GM12878 (cell line): ENCODE measurements around the gene KCNIP3. TPM values are rescaled to one million over a fixed set of nuclear protein-coding genes. Genes with fewer than 3 reads are reported as not detected.

ENCODE experiments used
- ATAC-seq: fragments of 200-7000 bp; cut with Tn5 transposase; 3 replicates; pipeline ENCODE4 v1.9.1; 2020; ENCODE audit warnings: mild to moderate bottlenecking, moderate library complexity
- BruUV-seq: library from RNA; stranded (reverse); fragments of 400-500 nt; replicated peaks from 2 replicates; lab custom pipeline; 2021; lab: Mats Ljungman, UMichigan
- CTCF ChIA-PET: fragments of 300-600 bp; sonication (Branson Sonifier 250); formaldehyde crosslinking; extraction: SDS; loops from one replicate; lab custom pipeline; 2021; ENCODE audit warnings: inconsistent platforms; lab: Yijun Ruan, JAX
- POLR2A ChIA-PET: fragments of 350-600 bp; formaldehyde crosslinking; extraction: SDS; loops from one replicate; lab custom pipeline; 2021; ENCODE audit warnings: inconsistent platforms; lab: Charles Lee
- RAD21 ChIA-PET: fragments of 300-600 bp; sonication (Branson Sonifier 250); formaldehyde crosslinking; loops from one replicate; lab custom pipeline; 2023; ENCODE audit warnings: antibody characterized with exemption; ENCODE audit not compliant: unreplicated experiment; lab: Charles Lee
- SMC1A ChIA-PET: fragments of 300-600 bp; sonication (Branson Sonifier 250); formaldehyde crosslinking; loops from one replicate; lab custom pipeline; 2023; ENCODE audit not compliant: unreplicated experiment, uncharacterized antibody; lab: Charles Lee
- DNase-seq: peaks from one replicate; pipeline ENCODE4 v3.0.0-alpha.2; 2011; ENCODE audit warnings: low read depth, low spot score
- FAIRE-seq: peaks from 3 replicates; lab custom pipeline; 2011; peaks lifted over from hg19 to GRCh38; lab: Jason Lieb, UNC
- H2AFZ ChIP-seq: 2 replicates; pipeline ENCODE4 v1.6.0; 2011; ENCODE audit warnings: low read depth, low read length, control low read depth; ENCODE audit not compliant: control insufficient read depth
- H3K27ac ChIP-seq: 2 replicates; pipeline ENCODE4 v1.5.1; 2011; ENCODE audit warnings: control low read depth; ENCODE audit not compliant: control insufficient read depth, insufficient read depth
- H3K27me3 ChIP-seq, 2 experiments: replicated peaks in 1 of 2; 2 replicates each; pipeline versions ENCODE4 v1.6.0 to v1.6.1; 2011; ENCODE audit warnings: low read length in 1 of 2; ENCODE audit not compliant: control insufficient read depth in 2 of 2, insufficient read depth in 2 of 2
- H3K36me3 ChIP-seq, 2 experiments: 2 replicates each; pipeline ENCODE4 v1.5.1; 2011; ENCODE audit warnings: low read length in 1 of 2; ENCODE audit not compliant: control insufficient read depth in 2 of 2, insufficient read depth in 2 of 2
- H3K4me1 ChIP-seq: 2 replicates; pipeline ENCODE4 v1.6.1; 2011; ENCODE audit warnings: mild to moderate bottlenecking, low read length, moderate library complexity, mixed read lengths; ENCODE audit not compliant: control insufficient read depth, insufficient read depth
- H3K4me2 ChIP-seq: 2 replicates; pipeline ENCODE4 v1.6.0; 2011; ENCODE audit warnings: control low read depth; ENCODE audit not compliant: control insufficient read depth, insufficient read depth
- H3K4me3 ChIP-seq: fragments of 200-600 bp; sonication (generic); 2 replicates; pipeline ENCODE4 v1.5.1; 2016
- H3K79me2 ChIP-seq: 2 replicates; pipeline ENCODE4 v1.6.0; 2011; ENCODE audit warnings: low read length; ENCODE audit not compliant: control insufficient read depth, insufficient read depth
- H3K9ac ChIP-seq: 2 replicates; pipeline ENCODE4 v1.8.0; 2011; ENCODE audit warnings: low read length, control low read depth, mixed read lengths; ENCODE audit not compliant: control insufficient read depth, insufficient read depth
- H3K9me3 ChIP-seq: replicated peaks from 3 replicates; pipeline ENCODE4 v1.5.1; 2011; ENCODE audit warnings: mild to moderate bottlenecking, low read length; ENCODE audit not compliant: control insufficient read depth, insufficient read depth
- H4K20me1 ChIP-seq: 2 replicates; pipeline ENCODE4 v1.6.0; 2011; ENCODE audit not compliant: control insufficient read depth, insufficient read depth
- CHD1 ChIP-seq: IDR thresholded peaks from 2 replicates; pipeline ENCODE4 v1.6.1; 2012; ENCODE audit warnings: low read depth, low read length, improper control_type of control experiment
- EED ChIP-seq: sonication (generic); IDR thresholded peaks from 2 replicates; pipeline ENCODE4 v1.6.1; 2016; ENCODE audit warnings: antibody characterized with exemption, low read depth
- FOS ChIP-seq: IDR thresholded peaks from 3 replicates; pipeline ENCODE4 v1.6.1; 2011; ENCODE audit warnings: borderline replicate concordance; ENCODE audit not compliant: insufficient read length; ENCODE audit errors: extremely low read depth
- HDAC2 ChIP-seq: fragments of 200-600 bp; sonication (generic); IDR thresholded peaks from 2 replicates; pipeline ENCODE4 v1.6.1; 2017
- HDGF ChIP-seq: fragments of 450-650 bp; IDR thresholded peaks from 2 replicates; pipeline ENCODE4 v1.6.1; 2016; ENCODE audit warnings: antibody characterized with exemption
- MTA3 ChIP-seq: IDR thresholded peaks from 2 replicates; pipeline ENCODE4 v1.6.1; 2012; ENCODE audit warnings: low read length, inconsistent platforms, borderline replicate concordance
- MXI1 ChIP-seq: fragments of 150-350 bp; IDR thresholded peaks from 2 replicates; pipeline ENCODE4 v1.6.1; 2011; ENCODE audit warnings: low read depth, mild to moderate bottlenecking, inconsistent platforms, low read length, improper control_type of control experiment
- NFYB ChIP-seq: IDR thresholded peaks from 2 replicates; pipeline ENCODE4 v1.6.1; 2011; ENCODE audit warnings: low read depth, mild to moderate bottlenecking, low read length, improper control_type of control experiment, moderate library complexity; ENCODE audit not compliant: insufficient read depth
- POU2F2 ChIP-seq: IDR thresholded peaks from 3 replicates; pipeline ENCODE4 v1.6.1; 2011; ENCODE audit warnings: low read depth, mild to moderate bottlenecking, low read length, borderline replicate concordance
- SRF ChIP-seq, 2 experiments: IDR thresholded peaks; 2 replicates each; pipeline ENCODE4 v1.6.1; 2011; ENCODE audit warnings: low read depth in 2 of 2, low read length in 2 of 2, mild to moderate bottlenecking in 1 of 2, moderate library complexity in 1 of 2
- ZBTB4 ChIP-seq: fragments of 450-650 bp; formaldehyde crosslinking; IDR thresholded peaks from 2 replicates; pipeline ENCODE4 v1.4.0; 2022; ENCODE audit warnings: mild to moderate bottlenecking, moderate library complexity
- WGBS: methylation state at CpG from one replicate; pipeline ENCODE4 v1.1.6; 2016; ENCODE audit warnings: low lambda C conversion rate; ENCODE audit not compliant: insufficient replicate concordance, insufficient coverage; ENCODE audit errors: missing lambda C conversion rate; 5-methylcytosine and 5-hydroxymethylcytosine counted together
- in situ Hi-C: fragments of 300-500 bp; cut with MboI; formaldehyde crosslinking; loops from 9 replicates; pipeline ENCODE4 v1.14.3; 2018; ENCODE audit warnings: mixed read lengths
- intact Hi-C: fragments of 100-400 bp; cut with micrococcal nuclease; formaldehyde crosslinking; loops from one replicate; pipeline ENCODE4 v1.14.2; 2022; ENCODE audit not compliant: unreplicated experiment
- polyA plus RNA-seq, 11 experiments: library from polyadenylated mRNA; depleted of rRNA in 4 of 11; unstranded in 6 of 11; stranded (reverse) in 5 of 11; fragments of >200 nt; fragmentation: Nextera tagmentation in 4 of 11; fragmentation: Illumina TruSeq in 1 of 11; extraction: Ambion mirVana in 4 of 11; extraction: Trizol in 1 of 11; gene quantifications; 1 replicate in 1 of 11; 2 replicates in 10 of 11; pipeline versions ENCODE4 v1.2.1 to v1.2.3, GENCODE V29; 2011 to 2016; ENCODE audit warnings: inconsistent platforms in 2 of 11, missing spikeins in 2 of 11, low read depth in 1 of 11
- total RNA-seq, 4 experiments: library from RNA; depleted of rRNA in 3 of 4; stranded (reverse); fragments of >200 nt in 3 of 4; fragmentation: Illumina TruSeq in 1 of 4; extraction: Trizol in 1 of 4; gene quantifications; 2 replicates each; pipeline versions ENCODE4 v1.2.1 to v1.2.3, GENCODE V29; 2013 to 2021

KCNIP3 gene
- total and polyA plus RNA-seq, 10 of the 15 experiments (the other 5 are each of a cell fraction or from before 2014, with no cell fraction given): not detected

- no peaks in the 10 kb centered on the region for H3K36me3 ChIP-seq
- SMC1A ChIA-PET: no interaction called here
- TF ChIP-seq NFYB (no peak), SRF (IDR thresholded peaks at IDR 0.05; ENCODE audit: low read depth in 2 of 2, low read length in 2 of 2) (no peak), MXI1 (no peak), CHD1 (no peak), ZBTB4 (CRISPR knock-in tag) (no peak), POU2F2 (no peak), HDAC2 (no peak), EED (no peak), MTA3 (no peak), FOS (no peak), HDGF (no peak)
- TF ChIP-seq, all 136 proteins: peak for 0
- H3K79me2 ChIP-seq: no peaks in the 10 kb centered on the region
- no peak for DNase-seq
- H3K9ac ChIP-seq: no peak overlapping the region
- ChIA-PET POLR2A (no interaction called here), CTCF (no interaction called here), RAD21 (no interaction called here)
- BruUV-seq: no TSS peak
- no peaks in the 10 kb centered on the region; a peak in 1 of 4 replicates for H3K27me3 ChIP-seq
- FAIRE-seq: no peak
- WGBS: 18% methylated on average over 13 of the region's 13 CpGs
- H3K9me3 ChIP-seq: no peaks in the 10 kb centered on the region
- H3K4me2 ChIP-seq: no peak overlapping the region
- ATAC-seq: no peak
- H3K4me3 ChIP-seq: no peak overlapping the region
- no peak overlapping the region for H2AFZ ChIP-seq
- no peaks in the 10 kb centered on the region for H3K4me1 ChIP-seq
- no peak overlapping the region for H3K27ac ChIP-seq
- in situ Hi-C loops: no loop called here
- H4K20me1 ChIP-seq: no peaks in the 10 kb centered on the region
- intact Hi-C loops: no loop called here
Observed at GRCh38 chr2:95318431-95319220, 21.5 kb downstream of the KCNIP3 start.
